Measurements from ENCODE around the gene ALOX12. TPM values are rescaled to one million over a fixed set of nuclear protein-coding genes. Genes with fewer than 3 reads are reported as not detected.

ALOX12 gene, protein sequence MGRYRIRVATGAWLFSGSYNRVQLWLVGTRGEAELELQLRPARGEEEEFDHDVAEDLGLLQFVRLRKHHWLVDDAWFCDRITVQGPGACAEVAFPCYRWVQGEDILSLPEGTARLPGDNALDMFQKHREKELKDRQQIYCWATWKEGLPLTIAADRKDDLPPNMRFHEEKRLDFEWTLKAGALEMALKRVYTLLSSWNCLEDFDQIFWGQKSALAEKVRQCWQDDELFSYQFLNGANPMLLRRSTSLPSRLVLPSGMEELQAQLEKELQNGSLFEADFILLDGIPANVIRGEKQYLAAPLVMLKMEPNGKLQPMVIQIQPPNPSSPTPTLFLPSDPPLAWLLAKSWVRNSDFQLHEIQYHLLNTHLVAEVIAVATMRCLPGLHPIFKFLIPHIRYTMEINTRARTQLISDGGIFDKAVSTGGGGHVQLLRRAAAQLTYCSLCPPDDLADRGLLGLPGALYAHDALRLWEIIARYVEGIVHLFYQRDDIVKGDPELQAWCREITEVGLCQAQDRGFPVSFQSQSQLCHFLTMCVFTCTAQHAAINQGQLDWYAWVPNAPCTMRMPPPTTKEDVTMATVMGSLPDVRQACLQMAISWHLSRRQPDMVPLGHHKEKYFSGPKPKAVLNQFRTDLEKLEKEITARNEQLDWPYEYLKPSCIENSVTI
- 0.57 and 1.2 TPM in 2 replicates for total RNA-seq

DNA sequence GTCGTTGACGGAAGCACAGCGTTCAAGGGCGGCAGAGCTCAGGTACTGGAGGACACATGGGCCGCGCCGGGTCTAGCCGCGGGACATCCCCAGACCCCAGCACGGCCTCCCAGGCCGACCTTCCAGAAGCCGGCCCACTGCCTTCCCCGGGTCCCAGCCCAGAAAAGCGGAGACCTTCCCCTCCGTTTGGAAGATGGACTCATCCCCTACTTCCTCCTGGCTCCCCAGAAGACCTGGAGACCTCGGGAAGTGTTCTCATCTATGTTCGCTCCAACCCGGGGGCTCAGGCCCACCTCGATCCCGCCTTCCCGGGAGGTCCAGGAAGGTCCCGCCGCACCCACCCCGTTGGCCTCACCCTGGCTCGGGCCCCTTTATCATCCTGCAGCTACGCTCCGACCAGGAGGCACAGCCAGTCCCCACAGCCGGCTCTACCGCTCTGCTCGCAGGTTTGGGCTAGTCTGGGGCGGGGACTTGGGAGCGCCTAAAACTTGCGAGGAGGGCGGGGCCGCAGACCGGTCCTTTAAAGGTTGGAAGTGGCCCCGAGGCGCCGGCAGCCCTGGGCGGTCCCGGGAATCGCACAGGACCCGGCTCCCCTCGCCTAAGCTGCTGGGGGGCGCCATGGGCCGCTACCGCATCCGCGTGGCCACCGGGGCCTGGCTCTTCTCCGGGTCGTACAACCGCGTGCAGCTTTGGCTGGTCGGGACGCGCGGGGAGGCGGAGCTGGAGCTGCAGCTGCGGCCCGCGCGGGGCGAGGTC, at the start of gene ALOX12:
TSS of gene ALOX12 (plus strand) at position 550 of the 756 bp plus-strand sequence. CDS start at position 619, 69 bp downstream.

DNA sequence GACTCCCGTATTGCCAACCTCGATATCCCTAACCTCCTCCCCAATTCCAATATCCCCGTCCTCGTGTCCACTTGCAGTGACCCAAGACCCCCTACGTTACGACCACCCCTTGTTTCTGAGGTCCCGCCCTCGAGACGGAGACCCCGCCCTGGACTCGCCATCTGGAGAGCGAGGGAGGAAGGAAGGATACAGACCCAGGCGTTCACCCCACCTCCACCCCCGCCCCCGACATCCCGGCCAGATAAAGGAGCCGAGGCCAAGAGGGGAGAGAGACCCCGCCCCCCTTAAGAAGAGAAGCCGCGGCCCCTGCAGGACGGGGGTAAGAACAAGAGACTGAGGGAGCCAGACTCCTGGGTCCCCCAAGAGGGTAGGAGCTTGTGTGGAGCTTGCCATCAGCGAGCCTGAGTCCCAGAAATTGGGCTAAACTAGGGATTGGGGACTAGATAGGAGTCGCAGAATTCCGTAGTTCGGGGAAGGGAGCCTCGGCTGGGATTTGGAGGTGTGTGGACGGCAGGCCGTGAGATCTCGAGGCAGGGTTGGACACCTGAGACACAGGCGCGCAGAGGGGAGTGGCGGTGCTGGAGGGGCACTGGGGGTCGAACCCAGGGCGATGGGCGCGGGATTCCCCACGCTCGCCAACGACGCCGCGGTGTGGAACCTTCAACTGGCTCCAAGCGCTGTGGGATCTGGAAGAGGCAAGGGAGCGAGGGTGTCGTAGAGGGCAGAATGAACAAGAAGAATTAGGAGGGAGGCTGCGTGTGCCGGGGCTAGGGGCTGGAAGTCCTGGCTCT, 27.1 kb downstream of the ALOX12 start, which contains the start of gene BCL6B:
TSS of gene BCL6B (plus strand) at position 270 of the 791 bp plus-strand sequence. CDS start 622 bp downstream, outside the sequence.

DNA sequence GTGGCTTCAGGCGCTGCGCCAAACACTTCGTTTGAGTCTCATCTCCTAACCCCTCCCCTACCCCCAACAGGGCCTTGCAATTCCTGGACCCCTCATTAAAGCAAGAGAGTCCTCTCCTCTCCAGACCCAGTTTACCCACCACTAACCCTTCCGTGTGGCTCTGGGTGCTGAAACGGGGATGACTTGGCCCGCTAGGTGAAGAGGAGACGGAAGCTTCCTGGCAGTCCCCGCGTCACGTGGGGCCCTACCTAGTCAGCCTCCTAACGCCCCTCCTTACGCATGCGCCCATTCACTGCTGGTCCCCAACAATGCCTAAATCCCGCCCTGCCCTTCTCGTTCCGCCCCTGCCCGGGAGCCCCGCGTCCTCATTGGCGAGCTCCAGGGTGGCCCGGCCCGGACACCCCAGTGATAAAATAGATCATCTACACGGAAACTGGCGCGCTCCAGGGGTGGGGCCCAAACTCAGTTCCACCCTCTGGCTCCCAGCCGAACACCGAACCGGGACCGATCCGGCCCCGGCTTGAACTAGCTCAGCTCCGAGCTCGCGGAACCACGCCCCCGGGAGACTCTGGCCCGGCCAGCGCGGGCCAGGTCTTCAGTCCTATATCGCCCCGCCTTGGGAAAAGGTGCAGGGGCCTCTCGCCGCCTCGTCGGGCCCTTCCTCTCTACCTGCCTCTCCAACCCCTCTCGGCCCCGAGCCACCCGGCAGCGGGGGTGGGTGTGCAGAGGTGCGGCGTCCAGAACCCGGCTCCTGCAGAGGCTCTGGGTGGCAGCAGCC, 39.9 kb downstream of the ALOX12 start, which contains the start of gene SLC16A13:
TSS of gene SLC16A13 (plus strand) at position 425 of the 778 bp plus-strand sequence. CDS start 368 bp downstream, outside the sequence.

DNA sequence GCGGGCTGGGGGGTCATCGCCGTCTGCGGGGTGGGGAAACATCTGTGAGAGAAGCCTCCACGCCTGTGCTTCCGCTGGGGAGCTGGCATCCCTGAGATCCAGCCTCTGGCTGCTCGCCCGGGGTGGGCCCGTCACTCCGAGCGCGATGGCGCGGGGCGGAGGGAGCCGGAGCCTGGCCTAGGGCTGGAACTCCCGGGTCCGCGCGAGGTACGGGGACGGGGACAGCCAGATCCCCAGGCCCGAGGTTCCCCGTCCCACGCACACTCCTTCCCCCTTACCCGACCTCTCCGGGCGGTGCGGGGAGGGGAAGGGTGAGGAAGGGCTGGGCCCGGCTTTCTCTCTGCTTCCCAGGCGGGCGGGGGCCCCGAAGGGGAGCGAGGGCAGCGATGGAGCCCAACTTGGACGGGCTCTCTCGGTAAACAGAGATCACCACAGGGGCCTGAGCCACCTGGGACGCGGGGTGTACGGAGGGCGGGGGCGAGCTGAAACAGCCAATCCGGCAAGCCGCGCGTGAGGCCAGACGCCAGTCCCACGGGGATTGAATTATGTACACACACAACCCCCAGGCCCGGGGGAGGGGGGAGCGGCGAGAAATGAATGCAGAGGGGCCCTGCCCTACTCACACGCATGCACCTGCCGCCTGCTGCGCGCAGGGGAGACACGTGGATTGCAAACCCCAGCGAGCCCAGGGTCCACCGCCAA, 47.8 kb downstream of the ALOX12 start, which contains the start of gene SLC16A11:
TSS of gene SLC16A11 (minus strand) at position 596 of the 702 bp plus-strand sequence. CDS start at position 17, 579 bp downstream.

Other genes starting within 250 kb of the ALOX12 start
- 0.84 and 2.0 TPM in 2 replicates for gene XAF1, start 240.0 kb upstream of the ALOX12 start, total RNA-seq
- 3.2 and 9.3 TPM in 2 replicates for gene FBXO39, start 219.8 kb upstream of the ALOX12 start, total RNA-seq
- not detected in 2 replicates for gene TEKT1, start 164.3 kb upstream of the ALOX12 start, total RNA-seq
- gene RNASEK, start 16.6 kb downstream of the ALOX12 start, total RNA-seq, result 228 and 289 TPM in 2 replicates
- gene BCL6B, start 27.0 kb downstream of the ALOX12 start, total RNA-seq, result 0.39 TPM in 1 of 2 replicates, not detected in the other
- gene SLC16A13, start 40.0 kb downstream of the ALOX12 start, total RNA-seq, result 4.0 and 4.1 TPM in 2 replicates
- not detected in 2 replicates for gene SLC16A11, start 48.0 kb downstream of the ALOX12 start, total RNA-seq
- not detected in 2 replicates for gene CLEC10A, start 84.2 kb downstream of the ALOX12 start, total RNA-seq
- gene ASGR2, start 118.8 kb downstream of the ALOX12 start, total RNA-seq, result not detected in 2 replicates
- gene ASGR1, start 183.3 kb downstream of the ALOX12 start, total RNA-seq, result 0.23 TPM in 1 of 2 replicates, not detected in the other
- 1.4 and 5.5 TPM in 2 replicates for gene DLG4, start 223.8 kb downstream of the ALOX12 start, total RNA-seq
- 173 and 216 TPM in 2 replicates for gene ACADVL, start 223.9 kb downstream of the ALOX12 start, total RNA-seq
- 32.6 and 39.5 TPM in 2 replicates for gene DVL2, start 238.5 kb downstream of the ALOX12 start, total RNA-seq
- 26.9 and 32.2 TPM in 2 replicates for gene PHF23, start 243.4 kb downstream of the ALOX12 start, total RNA-seq
- 171 and 262 TPM in 2 replicates for gene GABARAP, start 246.4 kb downstream of the ALOX12 start, total RNA-seq

Measured in hair follicular keratinocyte (primary cell).